Vagina (tissue), 2 donors: ENCODE results near the gene CERCAM.

Experiments
- POLR2A ChIP-seq, 2 donors: fragments of 450-650 bp; IDR thresholded peaks; one replicate each; pipeline ENCODE4 v1.6.1; 2017; ENCODE audit warnings: antibody characterized with exemption in 2 of 2, mild to moderate bottlenecking in 2 of 2, moderate library complexity in 2 of 2
- TF ChIP-seq, protein P1 (sequence below), 3 experiments: fragments of 450-650 bp in 2 of 3; fragments of 200-600 bp in 1 of 3; sonication (generic) in 1 of 3; IDR thresholded peaks; one replicate each; pipeline ENCODE4 v1.5.1; 2017 to 2019; ENCODE audit warnings: antibody characterized with exemption in 3 of 3, mild to moderate bottlenecking in 2 of 3, moderate library complexity in 2 of 3

DNA sequence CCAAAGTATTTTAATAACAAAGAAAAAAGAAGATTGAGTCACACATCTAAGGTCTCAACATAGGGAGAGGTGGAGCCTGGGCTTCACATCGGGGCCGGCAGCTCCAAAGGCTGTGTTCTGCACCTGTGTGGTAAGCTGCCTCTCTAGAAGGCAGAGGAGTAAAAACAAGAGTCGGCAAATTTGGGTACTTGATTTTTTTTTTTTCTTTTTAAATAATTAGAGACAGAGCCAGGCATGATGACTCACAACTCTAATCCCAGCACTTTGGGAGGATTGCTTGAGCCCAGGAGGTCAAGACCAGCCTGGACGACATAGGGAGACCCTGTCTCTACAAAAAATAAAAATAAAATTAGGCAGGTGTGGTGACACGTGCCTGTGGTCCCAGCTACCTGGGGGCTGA, 44.8 kb upstream of the CERCAM start:
- no peak for TF ChIP-seq POLR2A (IDR thresholded peaks at IDR 0.05)
- TF ChIP-seq, protein P1, sequence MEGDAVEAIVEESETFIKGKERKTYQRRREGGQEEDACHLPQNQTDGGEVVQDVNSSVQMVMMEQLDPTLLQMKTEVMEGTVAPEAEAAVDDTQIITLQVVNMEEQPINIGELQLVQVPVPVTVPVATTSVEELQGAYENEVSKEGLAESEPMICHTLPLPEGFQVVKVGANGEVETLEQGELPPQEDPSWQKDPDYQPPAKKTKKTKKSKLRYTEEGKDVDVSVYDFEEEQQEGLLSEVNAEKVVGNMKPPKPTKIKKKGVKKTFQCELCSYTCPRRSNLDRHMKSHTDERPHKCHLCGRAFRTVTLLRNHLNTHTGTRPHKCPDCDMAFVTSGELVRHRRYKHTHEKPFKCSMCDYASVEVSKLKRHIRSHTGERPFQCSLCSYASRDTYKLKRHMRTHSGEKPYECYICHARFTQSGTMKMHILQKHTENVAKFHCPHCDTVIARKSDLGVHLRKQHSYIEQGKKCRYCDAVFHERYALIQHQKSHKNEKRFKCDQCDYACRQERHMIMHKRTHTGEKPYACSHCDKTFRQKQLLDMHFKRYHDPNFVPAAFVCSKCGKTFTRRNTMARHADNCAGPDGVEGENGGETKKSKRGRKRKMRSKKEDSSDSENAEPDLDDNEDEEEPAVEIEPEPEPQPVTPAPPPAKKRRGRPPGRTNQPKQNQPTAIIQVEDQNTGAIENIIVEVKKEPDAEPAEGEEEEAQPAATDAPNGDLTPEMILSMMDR (IDR thresholded peaks at IDR 0.05) = no peak
